Amniotic epithelial cell (primary cell): ENCODE data around the gene EPB41L4B.
"Not testable (repeated sequence)": the region's sequence is repeated elsewhere in the genome, so short reads cannot be mapped to it uniquely, and the experiment has no call there.

ENCODE experiments used
- DNase-seq: peaks from one replicate; pipeline ENCODE4 v3.0.0-alpha.2; 2010; ENCODE audit warnings: low read depth

The EPB41L4B gene

DNA sequence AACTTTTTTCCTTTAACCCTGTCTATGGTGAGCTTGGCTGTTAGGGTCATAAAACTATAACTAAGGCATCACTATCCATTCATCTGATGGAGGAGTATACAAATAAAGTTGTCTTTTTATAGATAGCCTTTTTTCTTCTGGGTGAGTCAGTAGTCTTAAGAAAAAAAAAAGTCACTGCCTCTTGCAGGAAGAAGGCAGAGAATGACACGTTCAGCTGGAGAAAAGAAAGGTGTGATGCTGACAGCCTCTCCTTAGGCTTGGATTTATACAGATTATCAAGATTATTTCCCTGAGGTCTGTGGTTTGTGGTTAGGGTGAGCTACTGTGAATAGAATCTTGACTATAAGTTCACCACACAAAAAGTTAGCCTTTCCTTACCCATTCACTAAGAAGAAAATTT lies 23.0 kb downstream of the EPB41L4B start:
- DNase-seq, result peak; percentile 97

DNA sequence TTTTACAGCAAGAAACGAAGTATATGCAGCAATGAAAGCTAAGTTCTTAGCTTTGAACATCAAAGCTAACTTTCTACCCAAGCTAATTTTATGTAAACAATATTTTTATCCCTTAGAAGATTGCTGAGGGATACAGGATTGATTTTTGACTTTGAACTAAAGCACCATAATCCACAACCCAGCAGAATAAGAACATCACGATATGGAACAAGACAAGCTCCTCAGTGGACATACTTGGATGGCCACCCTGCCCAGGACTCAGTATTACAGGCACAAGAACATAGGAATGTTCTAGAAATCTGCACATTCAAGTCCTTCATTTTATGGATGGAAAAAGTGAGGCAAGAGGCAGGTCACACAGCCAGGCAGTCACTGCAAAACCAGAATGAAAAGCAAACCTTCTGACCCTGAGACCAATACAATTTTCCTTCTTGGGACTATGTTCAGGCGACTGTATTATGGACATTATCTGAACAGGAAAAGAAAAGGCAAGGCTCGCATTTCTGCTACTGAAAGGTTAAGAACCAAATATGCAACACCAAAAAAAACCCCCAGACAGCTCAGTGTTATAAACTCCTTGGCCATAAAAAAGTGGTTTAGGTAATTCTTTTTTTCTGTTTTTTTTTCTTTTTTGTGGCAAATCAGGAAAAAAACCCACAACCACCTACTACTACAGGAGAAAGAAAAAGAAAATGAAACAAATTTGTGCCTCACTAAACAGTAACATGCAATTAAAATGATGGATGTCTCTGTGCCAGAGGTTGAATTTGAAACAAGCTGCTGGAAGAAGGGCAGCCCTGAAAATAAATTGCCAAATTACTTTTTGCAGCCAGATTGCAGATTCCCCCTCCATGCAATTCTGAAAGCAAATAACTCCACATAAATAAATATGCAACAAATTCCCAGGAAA lies 25.4 kb downstream of the EPB41L4B start:
- DNase-seq, result no peak

DNA sequence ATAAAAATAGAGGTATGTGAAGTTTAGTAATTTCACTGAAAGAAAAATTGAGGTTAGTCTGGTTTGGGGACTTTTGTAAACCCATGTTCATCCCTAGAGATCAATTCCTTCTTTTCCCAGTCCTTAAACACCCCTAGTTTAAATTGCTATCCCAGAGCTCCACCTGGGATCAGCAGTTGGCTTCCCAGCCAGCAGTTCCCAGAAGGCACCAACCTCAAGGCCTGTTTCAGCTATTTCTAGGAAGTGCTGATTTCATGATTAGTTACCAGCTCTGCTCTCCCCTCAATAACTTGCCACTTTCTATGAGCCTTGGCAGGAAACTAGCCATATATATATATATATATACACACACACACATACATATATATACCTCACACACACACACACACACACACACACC lies 30.5 kb downstream of the EPB41L4B start:
- no peak for DNase-seq

DNA sequence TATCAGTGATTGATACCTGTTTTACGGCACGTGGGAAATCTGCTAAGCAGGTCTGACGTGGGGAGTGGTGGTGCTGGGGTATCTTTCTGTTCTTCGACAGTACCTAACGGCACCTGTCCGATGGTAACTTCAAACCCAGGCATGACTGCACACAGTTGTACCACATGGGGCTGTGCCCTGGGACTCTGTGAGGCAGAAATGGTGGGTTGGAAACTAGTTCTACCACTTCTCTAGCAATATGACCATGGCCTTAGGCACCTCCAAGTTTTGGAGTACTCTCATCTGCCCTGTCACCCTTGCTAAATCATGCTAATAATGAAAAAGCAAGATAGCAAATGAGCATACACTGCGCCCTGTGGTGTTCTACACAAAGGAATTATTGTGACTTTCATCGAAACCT lies 30.9 kb downstream of the EPB41L4B start:
- no peak for DNase-seq

DNA sequence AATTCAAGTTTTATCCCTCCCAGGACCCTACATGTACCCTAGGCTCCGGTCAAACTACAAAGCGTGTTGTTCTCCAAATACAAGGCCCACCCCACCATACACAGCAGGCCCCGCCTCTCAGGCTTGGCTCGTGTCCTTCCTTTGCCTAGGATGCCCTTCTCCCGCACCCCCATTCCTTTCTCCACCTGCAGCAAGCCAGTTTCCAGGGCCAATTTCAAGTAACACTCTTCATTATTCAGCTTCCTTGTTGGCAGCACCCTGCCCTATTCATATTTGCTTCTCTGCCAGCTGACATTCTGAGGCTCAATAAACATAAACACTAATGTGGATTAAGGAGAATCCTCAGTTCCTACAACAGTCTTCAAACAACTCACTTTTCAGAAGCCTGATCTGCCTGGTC lies 31.7 kb downstream of the EPB41L4B start:
- no peak for DNase-seq

DNA sequence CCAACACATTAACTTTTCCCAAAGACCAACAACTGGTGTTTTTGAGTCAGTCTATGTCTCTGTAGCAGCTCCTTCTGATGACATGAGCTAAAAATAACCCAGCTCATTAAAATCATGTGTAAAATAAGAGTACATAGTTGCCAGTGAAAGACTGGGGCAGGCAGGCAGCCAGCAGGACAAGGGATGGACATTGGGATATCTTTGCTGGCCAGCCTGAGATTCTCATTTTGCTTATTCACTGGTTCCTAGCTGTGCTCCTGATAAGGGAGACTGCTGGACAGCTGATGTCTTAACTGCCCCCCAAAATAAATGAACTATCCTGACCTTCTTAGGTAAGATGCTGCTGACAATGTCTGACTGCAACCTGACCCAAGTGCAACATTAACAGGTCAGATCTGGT lies 33.9 kb downstream of the EPB41L4B start:
- DNase-seq, result no peak

DNA sequence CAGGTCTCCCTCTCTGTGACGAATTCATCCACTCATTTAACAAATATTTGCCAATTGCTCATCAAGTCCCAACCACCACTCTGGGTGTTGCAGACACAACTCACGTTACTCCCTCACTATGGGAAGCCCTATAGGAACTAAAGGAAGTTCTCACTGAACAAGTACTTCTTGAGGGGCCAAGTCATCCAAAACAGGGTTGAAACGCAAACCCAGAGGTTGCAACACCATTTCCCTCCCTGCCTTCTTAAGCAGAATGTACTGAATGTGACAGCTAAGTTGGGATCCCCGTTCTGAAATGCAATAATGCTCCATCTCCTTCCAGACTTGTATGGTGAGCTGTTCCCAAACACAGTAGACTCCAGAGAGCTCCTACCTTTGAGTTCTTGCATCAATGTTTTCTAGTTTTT lies 34.3 kb downstream of the EPB41L4B start:
- DNase-seq, result peak; percentile 44

DNA sequence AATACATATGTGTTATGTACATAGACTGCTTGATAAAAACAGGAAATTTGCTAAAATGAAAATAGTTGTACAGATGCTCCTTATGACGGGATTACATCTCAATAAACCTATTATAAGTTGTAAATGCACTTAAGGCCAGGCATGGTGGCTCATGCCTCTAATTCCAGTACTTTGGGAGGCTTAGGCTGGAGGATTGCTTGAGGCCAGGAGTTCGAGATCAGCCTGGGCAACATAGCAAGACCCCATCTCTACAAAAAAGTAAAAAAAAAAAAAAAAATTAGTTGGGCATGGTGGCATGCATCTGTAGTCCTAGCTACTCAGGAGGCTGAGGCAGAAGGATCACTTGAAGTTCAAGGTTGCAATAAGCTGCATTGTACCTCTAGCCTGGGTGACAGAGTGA lies 37.2 kb downstream of the EPB41L4B start:
- not testable (repeated sequence) for DNase-seq

DNA sequence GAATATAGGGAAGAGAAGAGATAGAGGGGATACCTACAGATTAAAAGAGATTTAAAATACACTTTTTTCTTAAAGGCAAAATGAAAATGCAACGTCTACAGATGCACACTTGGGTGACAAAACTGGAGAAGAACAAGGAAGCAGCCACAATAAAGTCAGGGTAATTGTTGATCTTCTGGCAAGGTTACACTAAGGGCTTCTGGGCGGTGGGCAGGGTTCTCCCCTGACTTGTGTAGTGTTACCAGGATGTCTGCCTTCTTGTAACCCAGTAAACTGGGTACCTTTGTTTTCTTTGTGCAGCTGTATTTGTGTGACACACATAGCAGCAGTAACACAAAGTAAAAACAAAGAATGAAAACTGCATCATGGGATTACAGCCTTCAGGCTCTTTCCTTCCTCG lies 37.8 kb downstream of the EPB41L4B start:
- DNase-seq, result no peak

DNA sequence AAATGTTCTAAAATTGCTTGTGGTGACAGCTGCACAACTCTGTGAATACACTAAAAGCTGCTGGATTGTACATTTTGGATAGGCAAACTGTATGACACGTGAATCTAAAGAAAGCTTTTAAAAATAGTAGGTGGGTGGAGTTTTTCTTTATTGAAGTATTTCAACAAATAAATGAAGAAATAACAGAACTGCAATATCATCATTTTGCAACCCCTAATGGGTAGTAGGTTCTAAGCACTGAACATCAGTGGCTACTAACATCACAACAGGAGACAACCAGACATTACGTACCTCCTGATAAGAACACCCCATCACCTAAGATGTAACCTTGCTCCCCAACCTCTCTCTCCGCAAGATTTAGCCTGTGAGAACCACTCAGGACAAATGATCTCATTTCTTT lies 38.6 kb downstream of the EPB41L4B start:
- DNase-seq, result no peak

DNA sequence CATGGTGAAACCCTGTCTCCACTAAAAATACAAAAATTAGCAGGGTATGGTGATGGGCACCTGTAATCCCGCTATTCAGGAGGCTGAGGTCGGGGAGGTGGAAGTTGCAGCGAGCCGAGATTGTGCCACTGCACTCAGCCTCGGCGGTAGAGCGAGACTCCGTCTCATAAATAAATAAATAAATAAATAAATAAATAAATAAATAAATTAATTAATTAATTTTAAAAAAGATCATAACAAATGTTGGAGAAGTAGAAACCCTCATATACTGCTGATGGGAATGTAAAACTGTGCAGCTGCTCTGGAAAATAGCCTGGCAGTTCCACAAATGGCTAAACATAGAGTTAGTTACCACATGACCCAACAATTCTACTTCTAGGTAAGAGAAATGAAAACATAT lies 39.3 kb downstream of the EPB41L4B start:
- no peak for DNase-seq

DNA sequence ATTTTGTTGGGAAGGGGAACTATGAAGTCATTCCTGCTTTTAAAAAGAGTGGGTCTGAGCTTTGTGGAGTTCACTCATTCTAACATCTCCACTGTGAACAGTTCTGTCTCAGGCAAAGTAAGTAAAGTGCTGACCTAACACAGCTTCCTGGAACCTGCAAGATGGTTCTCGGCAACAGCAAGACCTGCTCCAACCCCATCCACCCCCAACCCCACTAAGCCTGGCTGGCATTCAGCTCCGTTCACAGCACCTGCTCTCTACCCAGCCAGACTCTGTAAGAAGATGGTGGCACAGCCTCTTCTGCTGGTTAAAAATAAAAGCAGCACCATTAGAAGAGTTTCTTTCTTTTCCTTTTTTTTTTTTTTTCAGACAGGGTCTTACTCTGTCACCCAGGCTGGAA lies 42.0 kb downstream of the EPB41L4B start:
- DNase-seq, result no peak

DNA sequence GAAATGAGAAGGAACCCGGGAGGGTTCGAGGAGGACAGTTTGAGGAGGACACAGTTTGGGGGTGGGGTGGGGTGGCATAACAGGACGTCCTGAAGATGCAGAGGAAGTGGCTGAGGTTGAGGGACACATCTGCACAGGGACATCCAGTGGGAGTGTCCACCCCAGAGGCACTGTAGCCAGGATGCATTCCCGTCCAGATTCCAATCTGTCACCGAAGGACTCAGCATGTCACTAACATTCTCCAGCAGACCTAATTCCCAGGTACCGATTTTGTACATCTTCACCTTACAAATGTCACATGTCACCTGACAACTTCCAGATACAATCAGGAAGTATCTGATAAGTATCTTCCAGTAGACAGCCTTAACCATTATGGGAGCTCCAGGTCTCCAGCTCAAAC lies 42.6 kb downstream of the EPB41L4B start:
- DNase-seq, result no peak

DNA sequence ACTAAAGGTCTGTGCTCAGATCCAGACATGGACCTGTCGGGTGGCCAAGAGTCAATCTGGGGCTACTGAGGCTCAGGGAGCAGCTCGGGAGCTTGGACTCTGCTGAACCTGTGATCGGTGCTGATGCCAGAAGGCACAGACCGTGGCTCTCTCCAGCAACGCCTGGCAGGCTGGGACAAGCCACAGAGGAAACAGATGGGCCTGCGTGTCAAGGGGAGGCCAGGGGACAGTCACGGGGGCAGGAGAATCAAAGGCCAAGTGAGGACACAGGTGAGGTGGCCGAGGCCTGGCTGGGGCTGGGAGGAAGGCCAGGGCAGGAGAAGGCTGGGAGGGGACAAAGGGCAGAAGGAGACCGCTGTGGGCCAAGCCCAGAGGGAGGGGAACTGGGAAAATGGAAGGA lies 43.4 kb downstream of the EPB41L4B start:
- DNase-seq, result no peak

DNA sequence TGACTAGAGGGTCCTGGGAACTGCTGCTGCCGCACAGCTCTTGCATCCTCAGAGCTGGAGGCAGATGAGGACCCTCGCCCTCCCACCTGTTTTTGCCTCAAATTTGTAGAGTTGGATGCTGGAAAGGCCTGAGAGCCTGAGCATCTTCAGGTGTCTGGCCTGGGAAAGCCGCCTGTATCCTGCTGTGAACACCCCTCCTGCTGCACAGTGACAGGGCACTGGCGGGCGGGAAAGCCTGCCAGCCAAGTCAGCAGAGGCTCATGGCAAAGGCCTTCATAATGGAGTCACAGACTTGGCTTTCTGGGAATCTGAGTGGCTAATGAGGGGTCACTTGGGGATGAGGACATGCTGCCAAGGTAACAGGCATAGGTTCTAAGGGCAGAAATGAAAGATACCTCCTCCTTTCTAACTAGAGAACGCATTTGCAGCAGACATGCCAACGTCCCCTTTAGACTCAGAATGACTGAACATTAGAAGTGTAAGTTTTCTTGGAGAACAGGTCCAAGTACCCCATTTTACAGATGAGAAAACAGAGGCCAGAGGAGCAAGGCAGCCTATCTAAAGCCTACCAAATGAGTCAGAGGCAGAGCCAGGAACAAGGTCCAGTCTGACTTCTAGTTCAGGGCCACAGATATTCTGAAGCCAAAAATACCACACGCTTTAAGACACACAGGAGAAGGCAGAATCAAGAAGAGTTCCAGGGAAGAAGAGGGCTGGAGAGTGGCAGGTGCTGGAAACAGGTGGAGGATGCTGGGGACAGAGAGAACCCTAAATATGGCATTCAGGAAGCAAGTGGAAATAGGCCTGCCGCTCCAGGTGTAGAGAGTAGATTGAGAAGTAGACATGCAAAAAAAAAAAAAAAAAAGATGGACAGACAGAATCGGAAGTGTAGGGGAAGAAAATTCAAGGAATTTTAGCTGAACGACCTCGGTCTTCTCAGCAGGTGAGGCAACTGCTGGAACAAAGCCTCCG lies 44.1 kb downstream of the EPB41L4B start:
- no peak for DNase-seq

DNA sequence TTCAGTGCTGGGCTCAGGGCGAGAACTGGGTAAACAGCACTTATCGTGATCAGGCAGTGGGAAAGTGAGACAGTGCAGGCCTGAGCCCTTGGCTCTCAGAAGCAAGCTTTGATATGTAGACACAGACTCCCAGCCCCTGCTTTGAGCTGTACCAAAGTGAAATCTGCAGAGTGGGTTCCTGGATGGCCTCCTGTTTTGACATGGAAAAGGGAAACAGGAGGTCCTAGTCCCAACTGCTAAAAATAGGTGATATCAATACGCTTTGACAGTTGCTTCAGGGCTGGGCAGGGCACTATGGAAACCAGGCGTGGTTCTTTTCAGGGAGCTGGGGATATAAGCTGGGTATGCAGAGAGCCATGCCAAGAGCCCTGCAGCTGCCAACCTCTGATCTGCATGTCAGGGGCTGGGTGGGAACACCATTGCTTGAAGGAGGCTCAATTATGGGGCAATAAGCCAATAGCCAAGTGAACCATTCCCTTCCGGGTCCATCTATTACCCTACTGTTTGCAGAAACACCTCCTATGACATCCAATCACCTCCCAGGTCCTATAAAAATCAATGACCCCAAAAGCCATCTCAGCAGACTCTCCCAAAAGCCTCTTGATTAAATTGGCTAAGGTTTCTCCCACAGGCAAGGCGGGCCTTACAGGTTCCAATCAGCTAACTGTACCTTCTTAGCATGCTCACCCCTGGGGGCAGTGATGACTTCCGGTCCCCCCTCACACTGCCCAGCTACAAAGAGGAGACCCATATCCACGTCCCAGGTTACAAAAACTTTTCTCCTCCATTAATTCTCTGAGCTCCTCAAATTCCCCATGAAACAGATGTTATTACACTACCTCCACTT lies 45.8 kb downstream of the EPB41L4B start:
- DNase-seq, result no peak

DNA sequence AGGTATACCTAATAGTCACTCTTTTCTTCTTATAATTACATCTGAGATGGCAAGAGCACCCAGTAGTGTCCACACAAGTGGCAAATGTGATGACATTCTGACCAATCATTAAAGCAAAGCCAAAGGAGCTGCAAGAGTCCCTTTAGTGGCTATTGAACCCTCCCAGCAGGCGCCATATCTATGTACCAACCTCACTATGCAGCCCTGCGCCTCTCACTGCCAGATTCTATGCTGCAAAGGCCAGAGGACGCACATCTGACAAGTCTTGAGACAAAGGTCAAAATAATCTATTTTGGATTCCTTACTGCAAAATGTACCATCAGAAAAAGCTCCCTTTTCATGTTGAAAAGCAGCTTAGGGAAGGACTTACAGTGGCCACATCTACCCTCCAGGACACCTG lies 47.0 kb downstream of the EPB41L4B start:
- DNase-seq, result no peak

DNA sequence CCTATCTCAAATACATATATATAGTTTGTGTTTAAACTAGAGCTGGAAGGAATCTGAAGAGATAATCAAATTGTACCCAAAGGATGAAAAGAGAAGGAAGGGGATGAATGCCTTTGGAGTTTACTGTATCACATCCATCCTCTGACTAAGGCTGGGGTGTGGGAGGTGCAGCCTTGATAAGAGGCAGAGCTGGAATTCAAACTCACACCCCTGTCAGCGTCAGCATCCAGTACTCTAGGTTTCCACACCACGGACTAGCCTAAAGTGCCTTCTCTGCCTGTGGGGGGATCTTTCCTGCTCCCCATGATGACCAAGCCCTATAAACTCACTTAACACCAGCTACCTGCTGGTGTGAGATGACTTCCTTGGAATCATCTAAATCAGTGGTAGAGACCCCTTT lies 48.1 kb downstream of the EPB41L4B start:
- peak; percentile 59 for DNase-seq

DNA sequence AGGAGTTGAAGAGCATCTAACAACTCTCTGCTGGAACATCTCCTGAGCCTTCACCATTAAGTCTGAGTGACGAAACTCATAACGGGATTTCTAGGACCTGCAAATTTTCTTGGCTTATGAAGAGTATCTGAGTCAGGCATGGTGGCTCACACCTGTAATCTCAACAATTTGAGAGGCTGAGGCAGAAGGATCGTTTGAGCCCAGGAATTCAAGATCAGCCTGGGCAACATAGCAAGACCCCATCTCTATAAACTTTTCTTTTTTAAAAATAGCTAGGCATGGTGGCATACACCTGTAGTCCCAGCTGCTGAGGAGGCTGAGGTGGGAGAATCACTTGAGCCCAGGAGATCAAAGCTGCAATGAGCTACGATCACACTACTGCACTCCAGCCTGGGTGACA lies 48.8 kb downstream of the EPB41L4B start:
- no peak for DNase-seq

DNA sequence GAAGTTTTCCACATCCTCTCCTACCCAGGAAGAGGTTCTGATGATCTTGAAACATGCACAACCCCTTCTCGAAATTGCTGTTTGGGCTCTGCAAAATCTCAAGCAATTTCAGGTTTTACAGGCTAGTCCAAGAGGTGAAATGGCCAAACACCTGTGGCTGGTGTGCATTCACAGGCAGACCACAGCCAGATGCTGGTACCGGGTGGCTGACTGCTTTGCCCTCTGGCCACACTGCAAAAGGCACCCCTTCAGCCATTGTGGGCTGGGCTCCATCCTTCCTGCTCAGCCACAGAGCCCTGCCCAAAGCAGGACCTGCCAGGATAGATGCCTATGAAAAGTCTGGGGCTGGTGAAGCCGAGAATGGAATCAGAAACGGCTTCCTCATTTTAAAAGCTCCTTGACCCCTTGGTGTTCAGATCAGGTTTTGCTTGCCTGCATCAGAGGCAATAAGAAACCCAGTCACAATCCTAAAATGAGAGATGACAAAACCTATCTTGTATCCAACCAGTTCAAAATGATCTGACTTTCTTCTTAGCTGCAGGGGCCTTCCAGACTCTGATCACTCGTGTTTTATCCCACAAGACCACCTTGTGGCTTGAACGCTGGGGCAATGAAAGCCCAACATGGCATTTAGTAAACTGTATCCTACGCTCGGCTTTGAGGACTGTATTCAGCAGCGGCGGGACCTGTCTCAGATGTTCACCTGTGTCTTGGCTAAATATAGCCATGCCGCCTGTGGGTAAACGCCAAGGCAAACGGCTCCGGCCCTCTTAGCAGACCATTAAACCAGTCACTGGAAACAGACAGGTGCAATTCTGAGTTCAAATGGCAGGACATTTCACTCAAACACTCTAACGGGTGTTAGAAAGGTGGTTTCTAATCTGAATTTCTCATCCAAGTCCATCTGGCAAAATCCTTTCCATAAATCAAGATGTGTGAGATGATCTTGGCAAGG lies 49.6 kb downstream of the EPB41L4B start:
- DNase-seq, result no peak

DNA sequence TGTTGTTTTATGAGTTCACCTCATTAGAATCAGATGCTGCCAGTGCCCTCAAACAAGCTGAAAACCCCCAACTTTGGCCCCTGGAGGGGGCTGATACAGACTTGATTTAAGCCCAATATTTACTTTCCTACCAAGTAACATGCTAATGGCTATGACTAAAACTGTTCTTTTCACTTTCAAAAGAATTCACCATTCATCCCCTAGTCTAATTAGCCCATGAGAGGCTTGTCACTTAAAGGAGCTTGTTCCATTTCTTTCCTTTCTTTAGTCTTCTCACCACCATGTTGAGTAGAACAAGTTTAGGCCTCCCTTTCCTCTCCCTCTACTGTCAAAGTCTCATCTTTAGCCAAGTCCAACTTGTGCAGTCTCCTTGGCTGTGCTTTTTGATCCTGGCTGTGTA lies 50.4 kb downstream of the EPB41L4B start:
- DNase-seq, result no peak
